SK-N-SH (cell line): Measurements from ENCODE around the gene HK3. TPM values are rescaled to one million over a fixed set of nuclear protein-coding genes. Genes with fewer than 3 reads are reported as not detected.

ENCODE experiments used
- CTCF ChIA-PET: fragments of 300-600, 350-600 bp; formaldehyde crosslinking; extraction: SDS; loops from one replicate; lab custom pipeline; 2021; lab: Yijun Ruan, JAX
- POLR2A ChIA-PET: fragments of 350-600 bp; sonication (Branson Sonifier 250); formaldehyde crosslinking; extraction: SDS; loops from one replicate; lab custom pipeline; 2020; ENCODE audit warnings: antibody characterized with exemption, inconsistent platforms; lab: Yijun Ruan, JAX
- DNase-seq: peaks from one replicate; pipeline ENCODE4 v3.0.0; 2012
- H2AFZ ChIP-seq: fragments of 200-600 bp; sonication (generic); 2 replicates; pipeline ENCODE4 v1.8.1; 2016; ENCODE audit warnings: antibody characterized with exemption, mild to moderate bottlenecking, low read depth
- H3F3A ChIP-seq: fragments of 200-600 bp; sonication (generic); replicated peaks from 2 replicates; pipeline ENCODE3; 2016; ENCODE audit warnings: antibody characterized with exemption, mild to moderate bottlenecking; ENCODE audit not compliant: insufficient read depth
- H3K27ac ChIP-seq, 2 experiments: fragments of 200-500 bp in 1 of 2; fragments of 200-600 bp in 1 of 2; sonication (Bioruptor generic) in 1 of 2; sonication (generic), shearing (Covaris generic) in 1 of 2; 2 replicates each; pipeline versions ENCODE4 v1.5.1 to v1.6.1; 2014 to 2016; ENCODE audit warnings: low read depth in 2 of 2, inconsistent platforms in 1 of 2, low read length in 1 of 2, mild to moderate bottlenecking in 1 of 2, mixed read lengths in 1 of 2
- H3K27me3 ChIP-seq: fragments of 200-600 bp; sonication (generic), shearing (Covaris generic); 2 replicates; pipeline ENCODE4 v1.6.1; 2016; ENCODE audit warnings: mixed run types; ENCODE audit not compliant: insufficient read depth
- H3K36me3 ChIP-seq, 2 experiments: fragments of 200-500 bp in 1 of 2; fragments of 200-600 bp in 1 of 2; sonication (Bioruptor generic) in 1 of 2; sonication (generic) in 1 of 2; replicated peaks in 1 of 2; 2 replicates each; pipeline versions ENCODE3 to v1.5.1; 2014 to 2016; ENCODE audit warnings: low read length in 1 of 2, mild to moderate bottlenecking in 1 of 2; ENCODE audit not compliant: insufficient read depth in 2 of 2, control insufficient read depth in 1 of 2
- H3K4me1 ChIP-seq, 2 experiments: fragments of 200-500 bp in 1 of 2; fragments of 200-600 bp in 1 of 2; sonication (Bioruptor generic) in 1 of 2; sonication (generic), shearing (Covaris generic) in 1 of 2; 2 replicates each; pipeline versions ENCODE4 v1.5.1 to v1.6.1; 2014 to 2016; ENCODE audit warnings: low read depth in 1 of 2, low read length in 1 of 2, mixed run types in 1 of 2; ENCODE audit not compliant: insufficient read depth in 2 of 2, control insufficient read depth in 1 of 2
- H3K4me2 ChIP-seq: fragments of 200-600 bp; sonication (generic), shearing (Covaris generic); 2 replicates; pipeline ENCODE4 v1.6.1; 2017; ENCODE audit warnings: mixed run types
- H3K4me3 ChIP-seq, 2 experiments: fragments of 200-500 bp in 1 of 2; fragments of 200-600 bp in 1 of 2; sonication (Bioruptor generic) in 1 of 2; sonication (generic), shearing (Covaris generic) in 1 of 2; 2 replicates each; pipeline versions ENCODE4 v1.5.1 to v1.8.1; 2014 to 2016; ENCODE audit warnings: low read depth in 2 of 2, inconsistent platforms in 1 of 2, low read length in 1 of 2, mild to moderate bottlenecking in 1 of 2, mixed read lengths in 1 of 2, moderate library complexity in 1 of 2
- H3K79me2 ChIP-seq: fragments of 200-600 bp; sonication (generic); 2 replicates; pipeline ENCODE4 v1.8.1; 2017; ENCODE audit warnings: mild to moderate bottlenecking; ENCODE audit not compliant: insufficient read depth
- H3K9ac ChIP-seq: fragments of 200-600 bp; sonication (generic); 2 replicates; pipeline ENCODE4 v1.6.1; 2017; ENCODE audit warnings: mixed run types
- H3K9me2 ChIP-seq: fragments of 200-600 bp; sonication (generic); 2 replicates; pipeline ENCODE4 v1.6.1; 2017; ENCODE audit warnings: mixed run types
- H3K9me3 ChIP-seq: fragments of 200-600 bp; sonication (generic); 2 replicates; pipeline ENCODE4 v1.6.1; 2017; ENCODE audit warnings: mixed run types, mild to moderate bottlenecking, moderate library complexity
- H4K20me1 ChIP-seq: fragments of 200-600 bp; sonication (generic); 2 replicates; pipeline ENCODE4 v1.6.1; 2017; ENCODE audit warnings: mild to moderate bottlenecking, mixed run types; ENCODE audit not compliant: insufficient read depth
- CTCF ChIP-seq: fragments of 200-600 bp; sonication (generic); IDR thresholded peaks from 2 replicates; pipeline ENCODE4 v1.6.1; 2017; ENCODE audit warnings: antibody characterized with exemption, mild to moderate bottlenecking, moderate library complexity
- EZH2phosphoT487 ChIP-seq: fragments of 200-600 bp; sonication (generic); IDR thresholded peaks from 2 replicates; pipeline ENCODE4 v1.6.1; 2017; ENCODE audit warnings: low read depth, mixed run types, mild to moderate bottlenecking, antibody characterized with exemption, moderate library complexity, borderline replicate concordance
- FOXM1 ChIP-seq: IDR thresholded peaks from 2 replicates; pipeline ENCODE4 v1.4.0; 2012; ENCODE audit warnings: low read depth, mild to moderate bottlenecking
- GABPA ChIP-seq: IDR thresholded peaks from 2 replicates; pipeline ENCODE4 v1.4.0; 2012; ENCODE audit warnings: low read depth, mild to moderate bottlenecking
- GATA2 ChIP-seq: sonication (generic); formaldehyde crosslinking; IDR thresholded peaks from 2 replicates; pipeline ENCODE4 v1.5.0; 2020; ENCODE audit warnings: mild to moderate bottlenecking, missing genetic modification reagents
- MXI1 ChIP-seq: IDR thresholded peaks from 2 replicates; pipeline ENCODE4 v1.6.1; 2012; ENCODE audit warnings: mild to moderate bottlenecking, low read depth, low read length, improper control_type of control experiment
- RAD21 ChIP-seq: IDR thresholded peaks from 2 replicates; pipeline ENCODE4 v1.6.1; 2012; ENCODE audit warnings: mild to moderate bottlenecking, low read length
- RFX5 ChIP-seq: IDR thresholded peaks from 2 replicates; pipeline ENCODE4 v1.6.1; 2012; ENCODE audit warnings: mild to moderate bottlenecking, improper control_type of control experiment, low read length
- USF2 ChIP-seq: fragments of 150-350 bp; IDR thresholded peaks from 2 replicates; pipeline ENCODE4 v1.6.1; 2017; ENCODE audit warnings: antibody characterized with exemption, low read length, low read depth, borderline replicate concordance
- WGBS: methylation state at CpG from one replicate; pipeline ENCODE4 v1.1.6; 2017; ENCODE audit warnings: low lambda C conversion rate; 5-methylcytosine and 5-hydroxymethylcytosine counted together
- polyA plus RNA-seq, 3 experiments: library from polyadenylated mRNA; depleted of rRNA; stranded (reverse); fragments of >200 nt; gene quantifications; 2 replicates each; pipeline ENCODE4 v1.2.3, GENCODE V29; 2012

Gene HK3
- polyA plus RNA-seq, 1 of the 3 experiments (the other 2 are of a cell fraction): 0.02 TPM

- H3K9me3 ChIP-seq: no peaks in the 10 kb centered on the region
- no peak overlapping the region for H3K4me3 ChIP-seq
- no peaks in the 10 kb centered on the region for H4K20me1 ChIP-seq
- no peaks in the 10 kb centered on the region for H3K79me2 ChIP-seq
- H3K4me1 ChIP-seq: peaks cover 0 to 42% of the 10 kb centered on the region in 2 experiments; a peak in 2 of 4 replicates
- no peaks in the 10 kb centered on the region for H3K27me3 ChIP-seq
- TF ChIP-seq GABPA (no peak), USF2 (no peak), MXI1 (no peak), EZH2phosphoT487 (no peak), RAD21 (no peak), CTCF (no peak), GATA2 (CRISPR knock-in tag) (no peak)
- ChIA-PET POLR2A (interaction anchor here (0.5 kb wide), 1 partner anchor 42 kb away, joined by 3 read pairs; no protein-coding TSS in a partner anchor), CTCF (interaction anchor here (0.9 to 3.7 kb wide), 3 partner anchors 11 to 220 kb away, joined by 3 to 13 read pairs (median 3); no protein-coding TSS in a partner anchor)
- H3K27ac ChIP-seq: no peak overlapping the region
- H3K9me2 ChIP-seq: no peaks in the 10 kb centered on the region
- H3K4me2 ChIP-seq: no peak overlapping the region
- no peak overlapping the region for H2AFZ ChIP-seq
- H3F3A ChIP-seq: no peaks in the 10 kb centered on the region
- no peaks in the 10 kb centered on the region for H3K36me3 ChIP-seq
- WGBS: 69% methylated on average over 17 of the region's 28 CpGs
- H3K9ac ChIP-seq: no peak overlapping the region
- no peak for DNase-seq
Measured at GRCh38 chr5:176881021-176881749, 18.0 kb downstream of the HK3 start.

GRCh38 chr5:176880366-176881020, 18.7 kb downstream of the HK3 start:
- H3K4me2 ChIP-seq: no peak overlapping the region
- no peak overlapping the region for H3K4me3 ChIP-seq
- H3K36me3 ChIP-seq: no peaks in the 10 kb centered on the region
- H3K27me3 ChIP-seq: no peaks in the 10 kb centered on the region
- H3K9me2 ChIP-seq: no peaks in the 10 kb centered on the region
- DNase-seq: no peak
- ChIA-PET CTCF (interaction anchor here (1.3 to 3.7 kb wide), 2 partner anchors 11 to 220 kb away, joined by 3 to 13 read pairs; no protein-coding TSS in a partner anchor), POLR2A (interaction anchor here (0.5 kb wide), 1 partner anchor 41 kb away, joined by 3 read pairs; no protein-coding TSS in a partner anchor)
- no peak overlapping the region for H2AFZ ChIP-seq
- no peaks in the 10 kb centered on the region for H3F3A ChIP-seq
- peaks cover 0 to 42% of the 10 kb centered on the region in 2 experiments; a peak in 2 of 4 replicates for H3K4me1 ChIP-seq
- H3K9ac ChIP-seq: no peak overlapping the region
- TF ChIP-seq RFX5: no peak
- no peak for TF ChIP-seq CTCF
- no peak for TF ChIP-seq FOXM1
- no peaks in the 10 kb centered on the region for H3K9me3 ChIP-seq
- no peak overlapping the region for H3K27ac ChIP-seq
- WGBS: 80% methylated on average over 24 of the region's 26 CpGs
- no peaks in the 10 kb centered on the region for H4K20me1 ChIP-seq
- H3K79me2 ChIP-seq: no peaks in the 10 kb centered on the region
